ENCODE data around the gene ATP6V1G3.

Gene ATP6V1G3

GRCh38 chr1:198494139-198494538, 46.3 kb downstream of the ATP6V1G3 start:
- DNase-seq (ENCODE audit: low spot score) = no peak
- in situ Hi-C loops (cut with MboI; ENCODE audit: low sequenced_read_pairs, unreplicated experiment) = no loop called here
- TF ChIP-seq, protein P1, sequence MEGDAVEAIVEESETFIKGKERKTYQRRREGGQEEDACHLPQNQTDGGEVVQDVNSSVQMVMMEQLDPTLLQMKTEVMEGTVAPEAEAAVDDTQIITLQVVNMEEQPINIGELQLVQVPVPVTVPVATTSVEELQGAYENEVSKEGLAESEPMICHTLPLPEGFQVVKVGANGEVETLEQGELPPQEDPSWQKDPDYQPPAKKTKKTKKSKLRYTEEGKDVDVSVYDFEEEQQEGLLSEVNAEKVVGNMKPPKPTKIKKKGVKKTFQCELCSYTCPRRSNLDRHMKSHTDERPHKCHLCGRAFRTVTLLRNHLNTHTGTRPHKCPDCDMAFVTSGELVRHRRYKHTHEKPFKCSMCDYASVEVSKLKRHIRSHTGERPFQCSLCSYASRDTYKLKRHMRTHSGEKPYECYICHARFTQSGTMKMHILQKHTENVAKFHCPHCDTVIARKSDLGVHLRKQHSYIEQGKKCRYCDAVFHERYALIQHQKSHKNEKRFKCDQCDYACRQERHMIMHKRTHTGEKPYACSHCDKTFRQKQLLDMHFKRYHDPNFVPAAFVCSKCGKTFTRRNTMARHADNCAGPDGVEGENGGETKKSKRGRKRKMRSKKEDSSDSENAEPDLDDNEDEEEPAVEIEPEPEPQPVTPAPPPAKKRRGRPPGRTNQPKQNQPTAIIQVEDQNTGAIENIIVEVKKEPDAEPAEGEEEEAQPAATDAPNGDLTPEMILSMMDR (IDR thresholded peaks at IDR 0.05; ENCODE audit: borderline replicate concordance, control extremely low read depth, extremely low read depth, insufficient read depth, missing control alignments) = no peak

DNA sequence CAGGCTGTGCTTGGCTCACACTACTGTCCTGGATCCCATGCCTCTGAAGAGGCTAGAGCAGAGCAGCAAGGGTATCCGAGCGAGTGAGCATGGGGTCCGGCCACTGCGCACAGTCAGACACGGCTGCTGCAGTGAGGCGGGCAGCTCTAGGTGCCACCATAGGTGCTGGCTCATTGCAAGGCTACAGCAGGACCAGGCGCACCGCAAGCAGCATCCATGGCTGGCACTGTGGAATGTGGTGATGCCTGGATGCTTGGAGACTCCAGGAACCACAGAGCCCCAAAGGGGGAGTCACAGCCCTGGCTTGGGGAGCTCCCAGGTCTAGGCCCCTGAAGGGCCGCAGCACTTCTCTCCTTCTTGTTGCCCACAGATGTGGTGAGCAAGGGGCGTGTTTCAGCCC, 47.2 kb downstream of the ATP6V1G3 start:
- no peak for DNase-seq (ENCODE audit: low spot score)
- TF ChIP-seq, protein P1 (IDR thresholded peaks at IDR 0.05; ENCODE audit: borderline replicate concordance, control extremely low read depth, extremely low read depth, insufficient read depth, missing control alignments) = no peak
- in situ Hi-C loops (cut with MboI; ENCODE audit: low sequenced_read_pairs, unreplicated experiment) = no loop called here

- no peak for DNase-seq (ENCODE audit: low spot score)
- TF ChIP-seq, protein P1 (IDR thresholded peaks at IDR 0.05; ENCODE audit: borderline replicate concordance, control extremely low read depth, extremely low read depth, insufficient read depth, missing control alignments) = no peak
- in situ Hi-C loops (cut with MboI; ENCODE audit: low sequenced_read_pairs, unreplicated experiment) = no loop called here
These were observed 47.6 kb downstream of the ATP6V1G3 start for GRCh38 chr1:198492872-198493271.

- no peak for DNase-seq (ENCODE audit: low spot score)
- TF ChIP-seq, protein P1 (IDR thresholded peaks at IDR 0.05; ENCODE audit: borderline replicate concordance, control extremely low read depth, extremely low read depth, insufficient read depth, missing control alignments) = no peak
- in situ Hi-C loops (cut with MboI; ENCODE audit: low sequenced_read_pairs, unreplicated experiment) = no loop called here
These were observed 48.9 kb downstream of the ATP6V1G3 start for GRCh38 chr1:198491596-198491995.

- no peak for DNase-seq (ENCODE audit: low spot score)
- in situ Hi-C loops (cut with MboI; ENCODE audit: low sequenced_read_pairs, unreplicated experiment) = no loop called here
- TF ChIP-seq, protein P1 (IDR thresholded peaks at IDR 0.05; ENCODE audit: borderline replicate concordance, control extremely low read depth, extremely low read depth, insufficient read depth, missing control alignments) = no peak
These were observed 49.5 kb downstream of the ATP6V1G3 start for GRCh38 chr1:198491028-198491427.

DNA sequence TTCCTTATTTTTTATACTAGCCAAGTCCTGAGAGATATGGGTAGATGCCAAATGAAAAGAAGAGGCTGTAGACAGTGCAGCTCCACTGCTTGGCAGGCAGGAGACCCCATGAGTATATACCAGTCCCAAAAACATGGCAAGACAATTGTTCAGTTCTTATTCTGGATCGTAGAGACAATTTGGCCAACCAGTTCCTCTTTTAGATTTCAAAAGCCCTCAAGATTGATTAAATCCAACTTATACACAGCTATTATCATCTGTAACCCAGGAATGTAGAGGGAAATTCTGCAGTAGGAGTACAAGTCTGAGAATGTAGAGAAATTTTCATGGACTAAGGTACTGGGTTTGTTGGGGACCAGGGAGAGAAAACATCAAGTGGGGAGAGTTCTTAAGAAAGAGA, 50.3 kb downstream of the ATP6V1G3 start:
- TF ChIP-seq, protein P1 (IDR thresholded peaks at IDR 0.05; ENCODE audit: borderline replicate concordance, control extremely low read depth, extremely low read depth, insufficient read depth, missing control alignments) = no peak
- DNase-seq (ENCODE audit: low spot score) = no peak
- in situ Hi-C loops (cut with MboI; ENCODE audit: low sequenced_read_pairs, unreplicated experiment) = no loop called here

DNA sequence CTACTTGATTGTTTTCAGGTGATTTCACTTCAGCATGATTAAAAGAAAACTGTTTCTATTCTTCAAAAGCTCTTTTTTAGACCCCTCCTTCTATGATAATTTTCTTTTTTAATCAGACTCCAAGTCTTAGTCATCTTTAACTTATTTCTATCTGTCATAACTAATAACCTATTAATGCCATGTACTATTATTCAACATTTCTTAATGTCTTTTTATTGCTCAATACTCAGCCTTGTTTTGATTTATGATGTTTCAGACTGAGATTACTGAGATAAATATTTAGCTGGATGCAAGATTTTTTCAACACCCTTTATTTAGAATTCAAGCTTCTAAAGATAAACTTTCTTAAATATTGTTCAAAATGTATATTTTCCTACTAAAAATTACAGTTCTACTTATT, 53.6 kb downstream of the ATP6V1G3 start:
- TF ChIP-seq, protein P1 (IDR thresholded peaks at IDR 0.05; ENCODE audit: borderline replicate concordance, control extremely low read depth, extremely low read depth, insufficient read depth, missing control alignments) = no peak
- DNase-seq (ENCODE audit: low spot score) = no peak
- in situ Hi-C loops (cut with MboI; ENCODE audit: low sequenced_read_pairs, unreplicated experiment) = no loop called here

All from GM13976 (cell line).